Mesenchymal stem cell (in vitro differentiated cells and primary cell): ENCODE measurements around the gene KCNH1.

Experiments used
- DNase-seq: peaks from one replicate; pipeline ENCODE4 v3.0.0-alpha.2; 2013
- H2AFZ ChIP-seq: one replicate; pipeline ENCODE4 v1.6.1; 2013; ENCODE audit warnings: low read depth, mild to moderate bottlenecking, control low read depth, inconsistent platforms, low read length, moderate library complexity
- H2AK5ac ChIP-seq: 2 replicates; pipeline ENCODE4 v1.6.1; 2013; ENCODE audit warnings: low read length, moderate library complexity, mild to moderate bottlenecking, inconsistent platforms; ENCODE audit not compliant: severe bottlenecking
- H2BK120ac ChIP-seq: one replicate; pipeline ENCODE4 v1.6.1; 2013; ENCODE audit warnings: low read depth, mild to moderate bottlenecking, inconsistent platforms, low read length, moderate library complexity
- H2BK12ac ChIP-seq, 2 experiments: one replicate each; pipeline ENCODE4 v1.6.1; 2013; ENCODE audit warnings: inconsistent platforms in 2 of 2, low read length in 2 of 2, mild to moderate bottlenecking in 2 of 2, moderate library complexity in 2 of 2, control low read depth in 1 of 2
- H2BK15ac ChIP-seq: one replicate; pipeline ENCODE4 v1.6.1; 2013; ENCODE audit warnings: mild to moderate bottlenecking, low read depth, inconsistent platforms; ENCODE audit not compliant: poor library complexity, severe bottlenecking
- H2BK5ac ChIP-seq: 2 replicates; pipeline ENCODE4 v1.6.1; 2013; ENCODE audit warnings: low read depth, mild to moderate bottlenecking, low read length, control low read depth, inconsistent platforms; ENCODE audit not compliant: poor library complexity, severe bottlenecking
- H3K14ac ChIP-seq, 2 experiments: one replicate each; pipeline ENCODE4 v1.6.1; 2013; ENCODE audit warnings: inconsistent platforms in 2 of 2, low read length in 2 of 2, control low read depth in 1 of 2, mild to moderate bottlenecking in 1 of 2, moderate library complexity in 1 of 2
- H3K18ac ChIP-seq, 2 experiments: one replicate each; pipeline ENCODE4 v1.6.1; 2013; ENCODE audit warnings: inconsistent platforms in 2 of 2, low read length in 2 of 2, control low read depth in 1 of 2, low read depth in 1 of 2, mild to moderate bottlenecking in 1 of 2
- H3K23ac ChIP-seq, 2 experiments: one replicate each; pipeline ENCODE4 v1.6.1; 2013; ENCODE audit warnings: inconsistent platforms in 2 of 2, low read length in 2 of 2, mild to moderate bottlenecking in 2 of 2, moderate library complexity in 2 of 2, control low read depth in 1 of 2
- H3K27ac ChIP-seq: 2 replicates; pipeline ENCODE4 v1.5.1; 2013; ENCODE audit warnings: mild to moderate bottlenecking, moderate library complexity, low read length, control low read depth, inconsistent platforms; ENCODE audit not compliant: poor library complexity, severe bottlenecking
- H3K27me3 ChIP-seq, 2 experiments: 2 replicates each; pipeline versions ENCODE4 v1.6.1 to v1.7.0; 2013; ENCODE audit warnings: low read length in 2 of 2, mild to moderate bottlenecking in 2 of 2, moderate library complexity in 2 of 2, control low read depth in 1 of 2, inconsistent platforms in 1 of 2; ENCODE audit not compliant: control insufficient read depth in 1 of 2, insufficient read depth in 1 of 2
- H3K36me3 ChIP-seq, 2 experiments: 2 replicates each; pipeline versions ENCODE4 v1.6.1 to v1.7.0; 2013; ENCODE audit warnings: low read length in 2 of 2, control low read depth in 1 of 2, inconsistent platforms in 1 of 2, low read depth in 1 of 2, mild to moderate bottlenecking in 1 of 2; ENCODE audit not compliant: insufficient read depth in 2 of 2, control insufficient read depth in 1 of 2
- H3K4ac ChIP-seq, 2 experiments: one replicate each; pipeline ENCODE4 v1.6.1; 2013; ENCODE audit warnings: inconsistent platforms in 2 of 2, low read length in 2 of 2, mild to moderate bottlenecking in 2 of 2, moderate library complexity in 2 of 2, control low read depth in 1 of 2, low read depth in 1 of 2
- H3K4me1 ChIP-seq: 2 replicates; pipeline ENCODE4 v1.6.1; 2013; ENCODE audit warnings: low read depth, low read length, control low read depth; ENCODE audit not compliant: control insufficient read depth, insufficient read depth
- H3K4me2 ChIP-seq: 2 replicates; pipeline ENCODE4 v1.6.1; 2013; ENCODE audit warnings: low read length, mild to moderate bottlenecking, inconsistent platforms; ENCODE audit not compliant: poor library complexity, severe bottlenecking
- H3K4me3 ChIP-seq, 2 experiments: 2 replicates each; pipeline versions ENCODE4 v1.5.1 to v1.7.0; 2013; ENCODE audit warnings: low read length in 2 of 2, mild to moderate bottlenecking in 2 of 2, control low read depth in 1 of 2, low read depth in 1 of 2; ENCODE audit not compliant: insufficient read depth in 1 of 2
- H3K79me1 ChIP-seq: replicated peaks from 2 replicates; pipeline ENCODE4 v1.6.1; 2013; ENCODE audit warnings: mild to moderate bottlenecking, control low read depth, low read length, inconsistent platforms; ENCODE audit not compliant: poor library complexity, severe bottlenecking
- H3K9ac ChIP-seq: 2 replicates; pipeline ENCODE4 v1.7.0; 2013; ENCODE audit warnings: mild to moderate bottlenecking, low read length, moderate library complexity
- H3K9me3 ChIP-seq: 2 replicates; pipeline ENCODE4 v1.7.0; 2013; ENCODE audit warnings: mild to moderate bottlenecking, low read length; ENCODE audit not compliant: control insufficient read depth
- H4K8ac ChIP-seq: one replicate; pipeline ENCODE4 v1.6.1; 2013; ENCODE audit warnings: inconsistent platforms, mild to moderate bottlenecking, low read length, moderate library complexity
- H4K91ac ChIP-seq: one replicate; pipeline ENCODE4 v1.6.1; 2013; ENCODE audit warnings: mild to moderate bottlenecking, low read length, inconsistent platforms
- WGBS: methylation state at CpG from one replicate; pipeline ENCODE4 v1.1.7; 2013; ENCODE audit warnings: mixed read lengths; 5-methylcytosine and 5-hydroxymethylcytosine counted together

KCNH1 gene

DNA sequence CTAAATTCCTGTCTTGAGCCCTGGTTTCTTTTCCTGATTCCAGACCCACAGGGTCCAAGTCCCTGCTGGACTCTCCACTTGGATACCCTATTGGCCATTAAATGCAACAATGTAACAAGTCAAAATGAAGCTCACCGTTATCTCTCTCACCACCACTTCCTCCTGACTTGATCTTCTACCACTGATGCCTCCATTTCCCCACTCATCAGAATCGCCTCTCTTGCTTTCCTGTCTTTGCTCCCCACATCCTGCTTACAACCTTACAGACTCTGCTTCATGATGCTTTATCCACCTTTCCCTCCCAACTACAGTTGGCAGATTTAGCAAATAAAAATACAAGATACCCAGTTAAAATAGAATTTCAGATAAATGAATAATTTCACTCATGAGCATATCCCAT is 343.8 kb downstream of the KCNH1 start:
- Histone ChIP-seq H3K79me1 (no peaks in the 10 kb centered on the region), H3K27ac (no peak overlapping the region), H2BK120ac (no peak overlapping the region), H4K8ac (no peak overlapping the region), H3K4me1 (no peaks in the 10 kb centered on the region), H2BK12ac (no peak overlapping the region), H3K4me3 (no peak overlapping the region), H3K4ac (no peak overlapping the region), H3K9ac (no peak overlapping the region), H3K9me3 (no peaks in the 10 kb centered on the region), H3K27me3 (no peaks in the 10 kb centered on the region), H2BK15ac (no peak overlapping the region), H2AK5ac (no peak overlapping the region), H2AFZ (no peak overlapping the region), H4K91ac (no peak overlapping the region), H3K14ac (no peak overlapping the region), H3K18ac (no peak overlapping the region), H3K4me2 (no peak overlapping the region), H3K36me3 (no peaks in the 10 kb centered on the region), H3K23ac (no peak overlapping the region), H2BK5ac (no peak overlapping the region)
- 91% methylated on average over 2 of the region's 2 CpGs for WGBS
- no peak for DNase-seq

DNA sequence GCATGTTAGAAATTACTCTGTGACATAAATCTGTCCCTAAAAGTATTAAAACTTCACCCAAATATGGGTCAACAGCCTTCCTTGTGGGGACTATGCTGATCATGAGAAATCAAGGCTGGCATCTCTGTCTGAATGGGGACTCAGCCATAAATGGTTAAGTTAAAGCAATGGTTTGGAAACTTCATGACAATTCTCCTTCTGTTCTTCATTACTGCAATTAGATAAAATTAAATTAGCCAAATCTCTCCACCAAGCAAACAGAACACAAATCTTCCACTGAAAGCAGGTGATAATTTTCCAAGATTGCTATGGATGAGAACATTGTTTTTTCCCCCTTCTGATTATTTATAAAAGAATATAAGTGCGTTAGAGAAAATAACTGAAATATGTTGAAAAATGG is 346.1 kb downstream of the KCNH1 start:
- no peak overlapping the region for H2BK120ac ChIP-seq
- no peak overlapping the region for H3K14ac ChIP-seq
- H2BK15ac ChIP-seq: no peak overlapping the region
- H3K9me3 ChIP-seq: no peaks in the 10 kb centered on the region
- WGBS: no CpG with 5 or more reads among the region's 1 CpG
- H3K4ac ChIP-seq: no peak overlapping the region
- H2AFZ ChIP-seq: no peak overlapping the region
- DNase-seq: no peak
- no peaks in the 10 kb centered on the region for H3K27me3 ChIP-seq
- H2AK5ac ChIP-seq: no peak overlapping the region
- no peak overlapping the region for H3K18ac ChIP-seq
- H3K23ac ChIP-seq: no peak overlapping the region
- no peak overlapping the region for H2BK12ac ChIP-seq
- H3K27ac ChIP-seq: no peak overlapping the region
- no peak overlapping the region for H2BK5ac ChIP-seq
- no peak overlapping the region for H3K9ac ChIP-seq
- H3K4me3 ChIP-seq: no peak overlapping the region
- no peak overlapping the region for H4K91ac ChIP-seq
- no peaks in the 10 kb centered on the region for H3K79me1 ChIP-seq
- no peak overlapping the region for H4K8ac ChIP-seq
- H3K4me2 ChIP-seq: no peak overlapping the region
- H3K36me3 ChIP-seq: no peaks in the 10 kb centered on the region
- H3K4me1 ChIP-seq: no peaks in the 10 kb centered on the region

DNA sequence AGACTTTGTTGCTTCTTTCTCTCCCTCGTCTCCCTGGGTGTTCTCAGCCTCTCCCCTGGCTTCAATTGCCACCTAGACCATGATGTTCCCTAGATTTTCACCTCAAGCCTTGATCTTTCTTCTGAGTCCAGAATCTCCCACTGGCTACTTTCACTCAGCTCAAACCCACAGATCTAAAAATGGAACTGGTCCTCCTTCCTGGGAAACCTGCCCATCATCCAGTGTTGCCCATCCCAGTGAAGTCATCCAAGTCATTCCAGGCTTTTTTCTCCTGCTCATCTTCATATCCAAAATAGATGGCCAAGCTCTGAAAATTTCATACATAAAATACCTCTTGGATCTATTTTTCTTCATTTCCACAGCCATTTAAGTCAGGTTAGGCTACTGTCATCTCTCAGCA is 347.4 kb downstream of the KCNH1 start:
- H3K9me3 ChIP-seq: no peaks in the 10 kb centered on the region
- no peak overlapping the region for H2BK120ac ChIP-seq
- no peak overlapping the region for H3K4me2 ChIP-seq
- no peaks in the 10 kb centered on the region for H3K27me3 ChIP-seq
- H2BK5ac ChIP-seq: no peak overlapping the region
- H3K18ac ChIP-seq: no peak overlapping the region
- DNase-seq: no peak
- no peak overlapping the region for H2BK12ac ChIP-seq
- no peaks in the 10 kb centered on the region for H3K4me1 ChIP-seq
- H2BK15ac ChIP-seq: no peak overlapping the region
- H3K36me3 ChIP-seq: no peaks in the 10 kb centered on the region
- no peak overlapping the region for H3K4me3 ChIP-seq
- no peak overlapping the region for H4K8ac ChIP-seq
- no peak overlapping the region for H3K27ac ChIP-seq
- WGBS: 88% methylated on average over 1 of the region's 1 CpG
- H2AK5ac ChIP-seq: no peak overlapping the region
- no peak overlapping the region for H3K9ac ChIP-seq
- H3K79me1 ChIP-seq: no peaks in the 10 kb centered on the region
- no peak overlapping the region for H3K23ac ChIP-seq
- no peak overlapping the region for H3K14ac ChIP-seq
- H2AFZ ChIP-seq: no peak overlapping the region
- no peak overlapping the region for H4K91ac ChIP-seq
- no peak overlapping the region for H3K4ac ChIP-seq

DNA sequence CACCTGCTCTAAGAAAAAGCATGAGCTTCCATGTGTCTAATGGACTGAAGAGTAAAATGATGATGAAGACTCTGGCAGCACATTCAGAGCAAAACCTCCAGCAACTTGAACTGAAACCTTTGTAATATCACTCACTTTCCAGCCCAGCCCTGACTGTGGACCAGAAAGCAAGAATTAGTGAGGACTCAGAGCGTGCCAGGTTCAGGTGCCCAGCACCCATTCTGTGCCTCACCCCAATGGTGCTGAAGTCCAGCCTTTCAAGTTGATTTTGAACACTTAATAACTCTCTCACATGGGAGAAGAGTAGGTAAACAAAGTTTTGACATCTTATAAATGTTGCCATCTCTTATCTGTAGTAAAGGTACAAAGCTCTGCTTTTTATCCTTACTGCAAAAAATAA is 350.0 kb downstream of the KCNH1 start:
- Histone ChIP-seq H2BK120ac (no peak overlapping the region), H3K23ac (no peak overlapping the region), H3K9me3 (no peaks in the 10 kb centered on the region), H3K27ac (no peak overlapping the region), H3K4me1 (no peaks in the 10 kb centered on the region), H4K91ac (no peak overlapping the region), H3K79me1 (no peaks in the 10 kb centered on the region), H2BK5ac (no peak overlapping the region), H2BK15ac (no peak overlapping the region), H3K36me3 (no peaks in the 10 kb centered on the region), H3K4ac (no peak overlapping the region), H3K18ac (no peak overlapping the region), H3K4me2 (no peak overlapping the region), H2AK5ac (no peak overlapping the region), H4K8ac (no peak overlapping the region), H2AFZ (no peak overlapping the region), H2BK12ac (no peak overlapping the region), H3K4me3 (no peak overlapping the region), H3K27me3 (no peaks in the 10 kb centered on the region), H3K9ac (no peak overlapping the region), H3K14ac (no peak overlapping the region)
- 50% methylated on average over 1 of the region's 1 CpG for WGBS
- DNase-seq: no peak
